Kidney (tissue), 14 donors: ENCODE measurements around the gene RIOX2. TPM values are rescaled to one million over a fixed set of nuclear protein-coding genes. Genes with fewer than 3 reads are reported as not detected.

ENCODE experiments used
- DNase-seq, 5 donors: peaks; one replicate each; pipeline ENCODE4 v3.0.0-alpha.2; 2013 to 2020
- FAIRE-seq: peaks from 2 replicates; lab custom pipeline; 2012; peaks lifted over from hg19 to GRCh38; lab: Jason Lieb, UNC
- H3K27ac ChIP-seq, 2 donors: one replicate each; pipeline ENCODE4 v1.7.0; 2013; ENCODE audit warnings: low read depth in 2 of 2, low read length in 2 of 2, inconsistent platforms in 1 of 2
- H3K27me3 ChIP-seq: one replicate; pipeline ENCODE4 v1.7.1; 2013; ENCODE audit warnings: low read length, inconsistent platforms; ENCODE audit not compliant: control insufficient read depth, insufficient read depth
- H3K36me3 ChIP-seq, 3 donors: one replicate each; pipeline versions ENCODE4 v1.7.0 to v1.7.1; 2013; ENCODE audit warnings: low read length in 3 of 3, control low read depth in 1 of 3, inconsistent platforms in 1 of 3; ENCODE audit not compliant: insufficient read depth in 3 of 3, control insufficient read depth in 2 of 3
- H3K4me1 ChIP-seq, 3 donors: one replicate each; pipeline versions ENCODE4 v1.7.0 to v1.7.1; 2013; ENCODE audit warnings: low read length in 3 of 3, inconsistent platforms in 1 of 3, low read depth in 1 of 3; ENCODE audit not compliant: control insufficient read depth in 2 of 3, insufficient read depth in 2 of 3
- H3K4me3 ChIP-seq, 3 donors: one replicate each; pipeline versions ENCODE4 v1.7.0 to v1.8.1; 2013; ENCODE audit warnings: low read length in 3 of 3, control low read depth in 1 of 3, inconsistent platforms in 1 of 3
- H3K9ac ChIP-seq, 3 donors: one replicate each; pipeline versions ENCODE4 v1.7.0 to v1.7.1; 2013; ENCODE audit warnings: low read length in 3 of 3, control low read depth in 1 of 3, inconsistent platforms in 1 of 3
- H3K9me3 ChIP-seq, 3 donors: one replicate each; pipeline versions ENCODE4 v1.7.0 to v1.7.1; 2013; ENCODE audit warnings: low read length in 3 of 3, control low read depth in 1 of 3, inconsistent platforms in 1 of 3; ENCODE audit not compliant: control insufficient read depth in 2 of 3, insufficient read depth in 1 of 3
- CTCF ChIP-seq: IDR thresholded peaks from 3 replicates; pipeline ENCODE4 v1.5.1; 2012; ENCODE audit warnings: mild to moderate bottlenecking, moderate library complexity, borderline replicate concordance; ENCODE audit not compliant: insufficient read depth; ENCODE audit errors: extremely low read depth
- intact Hi-C: fragments of 100-400 bp; cut with DNase I; formaldehyde crosslinking; loops from one replicate; pipeline ENCODE4 v1.11.1; 2022
- polyA plus RNA-seq: library from polyadenylated mRNA; stranded (reverse); fragments of 350-450 nt; fragmentation: Illumina TruSeq; extraction: RNeasy Lipid Tissue Mini Kit (QIAGEN cat#74804); gene quantifications from one replicate; pipeline ENCODE4 v1.2.3, GENCODE V29; 2014; ENCODE audit warnings: low read depth, low replicate concordance; ENCODE audit not compliant: insufficient read depth
- total RNA-seq: library from RNA; stranded (reverse); fragmentation: NEBNext Ultra II Directional; extraction: Animal tissue kit (Norgen Biotek cat#: 25700); gene quantifications from one replicate; pipeline ENCODE4 v1.2.1, GENCODE V29; 2021
- donor health status: control.
- donor health status: control.
- donor health status: control.
- donor health status: control.
- donor health status: control.
- donor health status: DM: yes; HTN: yes; CAD: no.
- donor health status: Normal renal cell carcinoma (clear cell type).

RIOX2 gene
- total and polyA plus RNA-seq, 2 donors from 2014 or later = 19.8 to 26.7 TPM

- FAIRE-seq = no peak
- Histone ChIP-seq H3K9ac (no peak overlapping the region), H3K4me1 (peaks cover 4 to 5% (median 5%) of the 10 kb centered on the region in 3 donors), H3K4me3 (no peak overlapping the region), H3K9me3 (no peaks in the 10 kb centered on the region), H3K27ac (no peak overlapping the region), H3K36me3 (no peaks in the 10 kb centered on the region), H3K27me3 (no peaks in the 10 kb centered on the region)
- intact Hi-C loops = no loop called here
- no peak for TF ChIP-seq CTCF
- no peak for DNase-seq
These were observed 2.7 kb downstream of the RIOX2 start for GRCh38 chr3:97969541-97969940.

GRCh38 chr3:97968376-97968775, 3.9 kb downstream of the RIOX2 start:
- FAIRE-seq (no peak), DNase-seq (no peak)
- intact Hi-C loops = no loop called here
- Histone ChIP-seq H3K9ac (no peak overlapping the region), H3K4me1 (peaks cover 4 to 12% (median 5%) of the 10 kb centered on the region in 3 donors), H3K27ac (no peak overlapping the region), H3K4me3 (no peak overlapping the region), H3K27me3 (no peaks in the 10 kb centered on the region), H3K36me3 (no peaks in the 10 kb centered on the region), H3K9me3 (no peaks in the 10 kb centered on the region)
- no peak for TF ChIP-seq CTCF

- Histone ChIP-seq H3K27ac (no peak overlapping the region), H3K27me3 (no peaks in the 10 kb centered on the region), H3K4me1 (peaks cover 4 to 9% (median 5%) of the 10 kb centered on the region in 3 donors), H3K9ac (no peak overlapping the region), H3K36me3 (no peaks in the 10 kb centered on the region), H3K4me3 (no peak overlapping the region), H3K9me3 (no peaks in the 10 kb centered on the region)
- TF ChIP-seq CTCF = no peak
- FAIRE-seq = no peak
- DNase-seq = no peak
- intact Hi-C loops = no loop called here
These were observed 4.3 kb downstream of the RIOX2 start for GRCh38 chr3:97967966-97968365.
